ENCODE data around the gene TSPAN32. TPM values are rescaled to one million over a fixed set of nuclear protein-coding genes. Genes with fewer than 3 reads are reported as not detected.

Gene TSPAN32
- total RNA-seq, 1 donor from 2014 or later = not detected

GRCh38 chr11:2342557-2342956, 40.7 kb downstream of the TSPAN32 start:
- H3K4me3 ChIP-seq (ENCODE audit: low read depth, low read length) = no peak overlapping the region
- no peak for DNase-seq (ENCODE audit: low read depth)
- no peak for TF ChIP-seq CTCF (conservative IDR thresholded peaks at IDR 0.05; ENCODE audit: low read depth, low read length)

- TF ChIP-seq CTCF (conservative IDR thresholded peaks at IDR 0.05; ENCODE audit: low read depth, low read length) = no peak
- no peak for DNase-seq (ENCODE audit: low read depth)
Measured at GRCh38 chr11:2342981-2343380, 41.2 kb downstream of the TSPAN32 start.

GRCh38 chr11:2343502-2343901, 41.7 kb downstream of the TSPAN32 start:
- TF ChIP-seq CTCF (conservative IDR thresholded peaks at IDR 0.05; ENCODE audit: low read depth, low read length) = no peak
- no peak for DNase-seq (ENCODE audit: low read depth)
- no peak overlapping the region for H3K4me3 ChIP-seq (ENCODE audit: low read depth, low read length)

More at GRCh38 chr11:2342981-2343380, 41.2 kb downstream of the TSPAN32 start:
- no peak overlapping the region for H3K4me3 ChIP-seq (ENCODE audit: low read depth, low read length)

GRCh38 chr11:2345050-2345449, 43.2 kb downstream of the TSPAN32 start:
- H3K4me3 ChIP-seq (ENCODE audit: low read depth, low read length) = no peak overlapping the region
- no peak for DNase-seq (ENCODE audit: low read depth)
- TF ChIP-seq CTCF (conservative IDR thresholded peaks at IDR 0.05; ENCODE audit: low read depth, low read length) = no peak

- no peak for TF ChIP-seq CTCF (conservative IDR thresholded peaks at IDR 0.05; ENCODE audit: low read depth, low read length)
- no peak overlapping the region for H3K4me3 ChIP-seq (ENCODE audit: low read depth, low read length)
- no peak for DNase-seq (ENCODE audit: low read depth)
Measured at GRCh38 chr11:2346014-2346413, 44.2 kb downstream of the TSPAN32 start.

- TF ChIP-seq CTCF (conservative IDR thresholded peaks at IDR 0.05; ENCODE audit: low read depth, low read length) = no peak
- no peak for DNase-seq (ENCODE audit: low read depth)
- H3K4me3 ChIP-seq (ENCODE audit: low read depth, low read length) = no peak overlapping the region
Measured at GRCh38 chr11:2346586-2347307, 44.9 kb downstream of the TSPAN32 start.

- no peak for TF ChIP-seq CTCF (conservative IDR thresholded peaks at IDR 0.05; ENCODE audit: low read depth, low read length)
- DNase-seq (ENCODE audit: low read depth) = no peak
- H3K4me3 ChIP-seq (ENCODE audit: low read depth, low read length) = no peak overlapping the region
Measured at GRCh38 chr11:2347308-2347830, 45.6 kb downstream of the TSPAN32 start.

Data from epithelial cell of proximal tubule (primary cell).